Head of caudate nucleus (tissue), 42 donors: Measurements from ENCODE around the gene CCDC61.

Experiments used
- DNase-seq, 42 donors: peaks; one replicate each; pipeline versions ENCODE4 v3.0.0 to v3.0.0-alpha.2; 2020 to 2021; ENCODE audit warnings: mixed read lengths in 7 of 42
- intact Hi-C: fragments of 100-400 bp; cut with DNase I; formaldehyde crosslinking; loops from one replicate; pipeline ENCODE4 v1.15.0; 2022

CCDC61 gene

GRCh38 chr19:46009530-46010510 lies 14.6 kb downstream of the CCDC61 start:
- intact Hi-C loops, result loop anchor here (5.0 to 10.0 kb wide), 2 partner anchors 53 to 125 kb away; partner anchors contain the start of gene IRF2BP1
- DNase-seq, result peak; percentile 53 to 94 (median 85)

GRCh38 chr19:46014534-46014933 lies 19.3 kb downstream of the CCDC61 start:
- intact Hi-C loops, result loop anchor here (10.0 kb wide), 1 partner anchor 130 kb away; the partner anchor contains the start of gene IRF2BP1

GRCh38 chr19:46014941-46015686 lies 19.8 kb downstream of the CCDC61 start:
- intact Hi-C loops, result loop anchor here (10.0 kb wide), 1 partner anchor 130 kb away; the partner anchor contains the start of gene IRF2BP1
- DNase-seq, result peak in 21 of 42 donors; percentile 26 to 77 (median 44)

More at GRCh38 chr19:46014534-46014933, 19.3 kb downstream of the CCDC61 start:
- peak in 2 of 42 donors; percentile 19 to 32 for DNase-seq

GRCh38 chr19:46015687-46016425 lies 20.6 kb downstream of the CCDC61 start:
- intact Hi-C loops, result loop anchor here (10.0 kb wide), 1 partner anchor 131 kb away; the partner anchor contains the start of gene IRF2BP1
- peak in 3 of 42 donors; percentile 18 to 41 (median 30) for DNase-seq

GRCh38 chr19:46016426-46017094 lies 21.3 kb downstream of the CCDC61 start:
- DNase-seq, result peak in 41 of 42 donors; percentile 52 to 92 (median 82)
- intact Hi-C loops, result loop anchor here (10.0 kb wide), 1 partner anchor 132 kb away; the partner anchor contains the start of gene IRF2BP1

- peak in 1 of 42 donors; percentile 16 for DNase-seq
- intact Hi-C loops, result loop anchor here (10.0 kb wide), 1 partner anchor 132 kb away; the partner anchor contains the start of gene IRF2BP1
Measured at GRCh38 chr19:46017095-46017429, 21.8 kb downstream of the CCDC61 start.

GRCh38 chr19:46017874-46018675 lies 22.8 kb downstream of the CCDC61 start:
- DNase-seq, result no peak
- intact Hi-C loops, result loop anchor here (10.0 kb wide), 1 partner anchor 133 kb away; the partner anchor contains the start of gene IRF2BP1

- intact Hi-C loops, result loop anchor here (10.0 kb wide), 1 partner anchor 134 kb away; the partner anchor contains the start of gene IRF2BP1
Measured at GRCh38 chr19:46018729-46019251, 23.5 kb downstream of the CCDC61 start.

GRCh38 chr19:46019270-46019669 lies 24.0 kb downstream of the CCDC61 start:
- intact Hi-C loops, result loop anchor here (10.0 kb wide), 1 partner anchor 134 kb away; the partner anchor contains the start of gene IRF2BP1
- DNase-seq, result peak in 1 of 42 donors; percentile 3

More at GRCh38 chr19:46018729-46019251, 23.5 kb downstream of the CCDC61 start:
- peak in 2 of 42 donors; percentile 5 to 9 for DNase-seq

- peak in 1 of 42 donors; percentile 7 for DNase-seq
- intact Hi-C loops, result no loop called here
Measured at GRCh38 chr19:46020819-46021125, 25.5 kb downstream of the CCDC61 start.

GRCh38 chr19:46021531-46022041 lies 26.3 kb downstream of the CCDC61 start:
- intact Hi-C loops, result no loop called here
- DNase-seq, result peak in 4 of 42 donors; percentile 10 to 36 (median 22)

- intact Hi-C loops, result no loop called here
- no peak for DNase-seq
Measured at GRCh38 chr19:46022061-46022430, 26.8 kb downstream of the CCDC61 start.

GRCh38 chr19:46022431-46023310 lies 27.4 kb downstream of the CCDC61 start, which contains the start of gene PGLYRP1:
TSS of gene PGLYRP1 (minus strand) at chr19:46023053. CDS start at chr19:46023021, 32 bp downstream.
- intact Hi-C loops, result no loop called here
- peak in 6 of 42 donors; percentile 11 to 34 (median 25) for DNase-seq

GRCh38 chr19:46023311-46023779 lies 28.1 kb downstream of the CCDC61 start:
- DNase-seq, result peak in 5 of 42 donors; percentile 14 to 27 (median 24)
- intact Hi-C loops, result no loop called here

GRCh38 chr19:46025835-46026234 lies 30.6 kb downstream of the CCDC61 start:
- DNase-seq, result no peak
- intact Hi-C loops, result loop anchor here (5.0 kb wide), 1 partner anchor 51 kb away; no protein-coding TSS in a partner anchor
